Spinal cord (tissue), 10 donors: Measurements from ENCODE around the gene TSPAN15. TPM values are rescaled to one million over a fixed set of nuclear protein-coding genes. Genes with fewer than 3 reads are reported as not detected.
"Not testable (repeated sequence)": the region's sequence is repeated elsewhere in the genome, so short reads cannot be mapped to it uniquely, and the experiment has no call there.

Experiments
- DNase-seq, 6 donors: peaks; one replicate each; pipeline versions ENCODE4 v3.0.0 to v3.0.0-alpha.2; 2013 to 2015; ENCODE audit warnings: low spot score in 6 of 6, low read depth in 4 of 6
- H3K27ac ChIP-seq: one replicate; pipeline ENCODE4 v1.5.1; 2013; ENCODE audit warnings: low read depth, low read length, control low read depth
- H3K27me3 ChIP-seq: one replicate; pipeline ENCODE4 v1.6.1; 2013; ENCODE audit warnings: low read length; ENCODE audit not compliant: control insufficient read depth, insufficient read depth
- H3K36me3 ChIP-seq: one replicate; pipeline ENCODE4 v1.6.1; 2013; ENCODE audit warnings: low read length; ENCODE audit not compliant: control insufficient read depth, insufficient read depth
- H3K4me1 ChIP-seq: one replicate; pipeline ENCODE4 v1.6.1; 2013; ENCODE audit warnings: low read length; ENCODE audit not compliant: control insufficient read depth, insufficient read depth
- H3K4me3 ChIP-seq: one replicate; pipeline ENCODE4 v1.5.1; 2013; ENCODE audit warnings: low read depth, low read length, control low read depth
- H3K9me3 ChIP-seq: one replicate; pipeline ENCODE4 v1.6.1; 2013; ENCODE audit warnings: low read length; ENCODE audit not compliant: control insufficient read depth, insufficient read depth
- WGBS: methylation state at CpG from one replicate; pipeline ENCODE4 v1.1.5; 2013; ENCODE audit warnings: missing lambda C conversion rate; ENCODE audit not compliant: insufficient coverage; 5-methylcytosine and 5-hydroxymethylcytosine counted together
- polyA plus RNA-seq, 2 donors: library from polyadenylated mRNA; unstranded; fragments of 120-200 nt; gene quantifications; one replicate each; pipeline ENCODE4 v1.2.1, GENCODE V29; 2013; ENCODE audit not compliant: insufficient read length in 2 of 2
- total RNA-seq, 2 donors: library from RNA; depleted of rRNA in 1 of 2; stranded (reverse); fragments of 120-200 nt in 1 of 2; fragments of >200 nt in 1 of 2; gene quantifications; one replicate each; pipeline versions ENCODE4 v1.2.3 to v1.2.4, GENCODE V29; 2013 to 2014
- donor health status: healthy.

TSPAN15 gene
- total and polyA plus RNA-seq, 4 donors: 23.0 to 42.7 (median 26.5) TPM

DNA sequence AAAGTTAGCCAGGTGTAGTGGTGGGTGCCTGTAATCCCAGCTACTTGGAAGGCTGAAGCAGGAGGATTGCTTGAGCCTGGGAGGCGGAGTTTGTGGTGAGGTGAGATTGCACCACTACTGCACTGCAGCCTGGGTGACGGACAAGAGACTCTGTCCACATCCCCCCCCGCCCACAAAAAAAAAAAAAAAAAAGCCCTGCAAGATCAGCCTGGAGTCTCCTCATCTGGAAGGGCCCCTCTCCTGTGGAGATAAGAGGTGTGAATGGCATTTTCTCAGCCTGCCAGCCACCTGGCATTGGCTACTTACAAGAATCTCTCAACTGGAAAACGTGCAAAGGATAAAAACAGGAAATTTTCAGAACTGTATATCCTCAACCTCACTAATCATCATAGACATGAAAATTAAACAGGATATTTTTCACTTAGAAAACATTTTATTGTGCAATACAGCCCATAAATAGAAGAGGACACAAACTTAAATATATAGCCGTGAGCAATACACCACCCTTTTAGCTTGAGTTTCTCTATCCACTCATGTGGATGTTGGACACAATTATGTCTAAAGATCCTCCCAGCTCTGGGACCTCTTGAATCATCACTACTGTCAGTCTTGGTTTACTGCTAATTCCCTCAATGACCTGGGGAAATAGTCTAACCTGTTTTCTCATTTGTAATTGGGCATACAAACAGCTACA, 11.3 kb upstream of the TSPAN15 start:
- H3K4me3 ChIP-seq: no peak overlapping the region
- WGBS: no CpG with 5 or more reads among the region's 5 CpGs
- no peaks in the 10 kb centered on the region for H3K36me3 ChIP-seq
- DNase-seq: no peak
- peaks cover 7% of the 10 kb centered on the region for H3K4me1 ChIP-seq
- no peak overlapping the region for H3K27ac ChIP-seq
- H3K27me3 ChIP-seq: no peaks in the 10 kb centered on the region
- H3K9me3 ChIP-seq: no peaks in the 10 kb centered on the region

DNA sequence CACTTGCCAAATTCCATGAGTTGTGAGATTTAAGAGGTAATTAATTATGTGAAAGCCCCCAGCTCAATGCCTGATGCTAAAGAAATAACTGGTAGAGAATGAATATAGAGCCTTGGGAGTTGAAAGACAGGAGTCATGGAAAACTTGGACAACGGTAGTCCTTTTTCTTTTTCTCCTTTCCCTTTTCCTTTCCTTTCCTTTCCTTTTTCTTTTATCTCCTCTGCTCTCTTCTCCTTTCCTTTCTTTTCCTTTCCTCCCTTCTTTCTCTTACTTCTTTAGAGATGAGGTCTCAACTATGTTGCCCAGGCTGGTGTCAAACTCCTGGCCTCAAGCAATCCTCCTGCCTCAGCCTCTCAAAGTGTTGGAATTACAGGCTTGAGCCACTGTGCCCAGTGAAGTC, 7.9 kb upstream of the TSPAN15 start:
- H3K4me3 ChIP-seq: no peak overlapping the region
- H3K27me3 ChIP-seq: no peaks in the 10 kb centered on the region
- no peaks in the 10 kb centered on the region for H3K9me3 ChIP-seq
- H3K4me1 ChIP-seq: peaks cover 7% of the 10 kb centered on the region
- H3K36me3 ChIP-seq: no peaks in the 10 kb centered on the region
- no peak for DNase-seq
- WGBS: no CpG with 5 or more reads among the region's 1 CpG
- no peak overlapping the region for H3K27ac ChIP-seq

- H3K27me3 ChIP-seq: no peaks in the 10 kb centered on the region
- DNase-seq: no peak
- H3K27ac ChIP-seq: no peak overlapping the region
- no peaks in the 10 kb centered on the region for H3K9me3 ChIP-seq
- H3K4me3 ChIP-seq: no peak overlapping the region
- H3K4me1 ChIP-seq: peaks cover 3% of the 10 kb centered on the region
- H3K36me3 ChIP-seq: no peaks in the 10 kb centered on the region
- WGBS: 90% methylated on average over 2 of the region's 4 CpGs
These were observed 6.2 kb upstream of the TSPAN15 start for GRCh38 chr10:69445041-69445440.

DNA sequence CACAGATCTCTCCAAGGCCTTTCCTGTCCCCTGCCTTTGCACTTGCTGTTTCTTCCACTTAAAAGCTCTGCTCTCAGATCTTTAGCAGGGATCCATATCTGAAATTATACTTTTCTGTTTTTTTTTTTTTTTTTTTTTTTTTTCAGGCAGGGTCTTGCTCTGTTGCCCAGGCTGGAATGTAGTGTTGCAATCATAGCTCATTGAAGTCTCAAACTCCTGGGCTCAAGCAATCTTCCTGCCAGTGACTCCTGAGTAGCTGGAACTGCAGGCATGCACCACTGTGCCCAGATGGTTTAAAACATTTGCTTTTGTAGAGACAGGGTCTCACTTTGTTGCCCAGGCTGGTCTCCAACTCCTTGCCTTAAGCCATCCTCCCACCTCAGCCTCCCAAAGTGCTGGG, 5.0 kb upstream of the TSPAN15 start:
- H3K36me3 ChIP-seq: no peaks in the 10 kb centered on the region
- DNase-seq: no peak
- no peak overlapping the region for H3K4me3 ChIP-seq
- H3K27ac ChIP-seq: no peak overlapping the region
- H3K9me3 ChIP-seq: no peaks in the 10 kb centered on the region
- H3K27me3 ChIP-seq: no peaks in the 10 kb centered on the region
- H3K4me1 ChIP-seq: peaks cover 13% of the 10 kb centered on the region

DNA sequence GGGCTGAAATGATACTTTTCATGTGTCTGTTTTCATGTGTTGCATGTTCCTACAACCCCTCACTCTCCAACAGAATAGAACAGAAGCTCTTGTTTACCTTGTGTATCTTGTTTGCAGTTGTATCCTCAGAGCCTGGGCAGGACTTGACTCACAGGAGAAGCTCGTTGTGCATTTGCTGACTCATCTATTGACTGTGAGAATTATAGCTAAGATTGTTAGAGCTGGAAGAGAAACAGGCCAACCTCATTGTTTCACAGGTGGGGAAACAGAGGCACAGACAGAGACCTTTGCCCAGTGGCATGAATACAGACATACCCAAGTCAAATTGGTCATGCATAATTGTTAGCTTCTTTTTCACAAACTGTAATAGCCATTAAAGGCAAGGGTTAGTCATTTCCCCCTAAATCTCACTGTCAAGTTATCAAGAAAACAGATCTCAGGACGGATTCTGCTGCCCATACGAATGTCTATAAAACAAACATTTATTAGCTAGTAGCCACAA, 4.6 kb upstream of the TSPAN15 start:
- no peak overlapping the region for H3K4me3 ChIP-seq
- WGBS: 100% methylated on average over 2 of the region's 3 CpGs
- H3K36me3 ChIP-seq: no peaks in the 10 kb centered on the region
- H3K27ac ChIP-seq: no peak overlapping the region
- DNase-seq: no peak
- peaks cover under 1% of the 10 kb centered on the region for H3K27me3 ChIP-seq
- H3K4me1 ChIP-seq: peaks cover 16% of the 10 kb centered on the region
- H3K9me3 ChIP-seq: no peaks in the 10 kb centered on the region

DNA sequence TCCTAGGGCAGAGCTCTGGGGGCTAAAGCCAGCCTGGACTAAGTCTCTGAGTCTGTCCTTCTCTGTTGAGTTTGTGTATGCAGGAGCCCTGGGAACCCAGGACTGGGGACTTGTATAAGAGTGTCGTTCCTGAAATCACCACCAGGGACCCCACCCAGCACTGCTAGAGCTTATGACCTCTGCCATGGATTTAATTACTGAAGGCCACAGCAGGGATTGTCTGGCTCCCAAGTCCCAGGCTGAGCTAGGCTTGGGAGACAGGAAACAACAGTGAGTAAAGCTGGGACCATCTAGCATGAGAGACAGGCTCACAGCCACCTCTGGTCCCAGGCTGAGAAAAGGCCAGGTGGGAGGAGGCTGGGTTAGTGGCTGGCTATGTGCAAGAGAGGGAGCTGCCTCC, 1.4 kb upstream of the TSPAN15 start:
- DNase-seq: peak in 2 of 6 donors; percentile 7 to 35
- peaks cover 4% of the 10 kb centered on the region for H3K27me3 ChIP-seq
- H3K36me3 ChIP-seq: no peaks in the 10 kb centered on the region
- H3K4me3 ChIP-seq: no peak overlapping the region
- no CpG with 5 or more reads among the region's 1 CpG for WGBS
- no peaks in the 10 kb centered on the region for H3K9me3 ChIP-seq
- peaks cover 21% of the 10 kb centered on the region for H3K4me1 ChIP-seq
- H3K27ac ChIP-seq: no peak overlapping the region

GRCh38 chr10:69450395-69450794, 870 bp upstream of the TSPAN15 start:
- peaks cover 21% of the 10 kb centered on the region for H3K4me1 ChIP-seq
- H3K36me3 ChIP-seq, H3K4me3 ChIP-seq, H3K27ac ChIP-seq, H3K27me3 ChIP-seq, DNase-seq, H3K9me3 ChIP-seq: not testable (repeated sequence)
- 84% methylated on average over 16 of the region's 16 CpGs for WGBS

GRCh38 chr10:69451784-69452251, 553 bp downstream of the TSPAN15 start:
- no peak overlapping the region for H3K27ac ChIP-seq
- H3K27me3 ChIP-seq: peaks cover 4% of the 10 kb centered on the region
- no peaks in the 10 kb centered on the region for H3K9me3 ChIP-seq
- H3K36me3 ChIP-seq: no peaks in the 10 kb centered on the region
- WGBS: 3% methylated on average over 36 of the region's 38 CpGs
- DNase-seq: peak in 1 of 6 donors; percentile 14
- peaks cover 21% of the 10 kb centered on the region for H3K4me1 ChIP-seq
- peak overlapping the region; percentile 78 for H3K4me3 ChIP-seq

DNA sequence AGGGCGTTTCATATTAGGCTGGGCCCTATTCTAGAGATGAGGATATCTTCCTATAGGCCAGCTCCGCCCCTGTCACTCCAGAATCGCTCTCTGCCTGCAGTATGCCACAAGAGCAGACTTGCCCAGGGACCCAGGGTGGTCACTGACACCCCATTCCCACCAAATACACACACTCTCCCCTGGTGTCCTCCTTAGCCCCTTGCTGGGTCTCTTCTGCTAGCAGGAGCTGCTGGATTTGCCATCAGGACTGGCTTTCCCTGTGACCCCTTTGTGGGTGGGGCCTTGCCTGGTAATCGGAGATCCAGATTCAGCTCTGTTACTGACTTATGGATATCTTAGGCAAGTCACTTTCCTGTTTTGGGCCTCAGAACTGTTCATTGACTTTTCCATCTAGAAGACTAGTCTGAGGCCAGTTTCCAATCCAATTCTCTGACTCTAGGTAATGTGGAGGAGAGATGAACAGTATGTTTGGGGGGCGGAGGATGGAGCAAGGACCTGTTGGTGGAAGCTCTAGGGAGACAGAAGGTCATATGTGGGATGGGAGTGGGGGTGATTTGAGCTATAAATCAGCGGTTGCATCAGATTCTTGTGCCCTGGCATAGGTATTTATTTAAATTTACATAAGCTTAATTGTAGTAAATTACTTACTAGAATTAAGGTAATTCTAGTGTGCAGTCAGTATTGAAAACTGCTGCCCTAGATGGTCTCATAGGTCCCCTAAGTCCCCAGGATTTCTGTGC, 1.6 kb downstream of the TSPAN15 start:
- H3K4me1 ChIP-seq: peaks cover 21% of the 10 kb centered on the region
- DNase-seq: no peak
- no peaks in the 10 kb centered on the region for H3K36me3 ChIP-seq
- H3K27me3 ChIP-seq: peaks cover 4% of the 10 kb centered on the region
- H3K4me3 ChIP-seq: no peak overlapping the region
- no peaks in the 10 kb centered on the region for H3K9me3 ChIP-seq
- H3K27ac ChIP-seq: no peak overlapping the region
- 95% methylated on average over 5 of the region's 6 CpGs for WGBS

GRCh38 chr10:69453795-69454194, 2.5 kb downstream of the TSPAN15 start:
- H3K9me3 ChIP-seq: no peaks in the 10 kb centered on the region
- peaks cover 24% of the 10 kb centered on the region for H3K4me1 ChIP-seq
- no peaks in the 10 kb centered on the region for H3K36me3 ChIP-seq
- DNase-seq: no peak
- H3K4me3 ChIP-seq: no peak overlapping the region
- H3K27ac ChIP-seq: no peak overlapping the region
- peaks cover 4% of the 10 kb centered on the region for H3K27me3 ChIP-seq
